Psoas muscle (tissue), 8 donors: ENCODE measurements around the gene HHIPL1. TPM values are rescaled to one million over a fixed set of nuclear protein-coding genes. Genes with fewer than 3 reads are reported as not detected.

Source experiments
- ATAC-seq, 4 donors: fragments of 200-7000 bp; cut with Tn5 transposase; one replicate each; pipeline ENCODE4 v1.9.1; 2020; ENCODE audit warnings: moderate library complexity in 3 of 4, mild to moderate bottlenecking in 2 of 4
- DNase-seq, 2 donors: peaks; one replicate each; pipeline ENCODE4 v3.0.0-alpha.2; 2020
- H3K27ac ChIP-seq: fragments of 200-600 bp; one replicate; pipeline ENCODE4 v1.8.0; 2022
- H3K27me3 ChIP-seq, 3 donors: fragments of 200-600 bp in 1 of 3; one replicate each; pipeline versions ENCODE4 v1.6.1 to v1.8.0; 2013 to 2022; ENCODE audit warnings: low read length in 2 of 3, mild to moderate bottlenecking in 2 of 3, moderate library complexity in 1 of 3; ENCODE audit not compliant: insufficient read depth in 3 of 3
- H3K36me3 ChIP-seq, 2 donors: fragments of 200-600 bp in 1 of 2; one replicate each; pipeline versions ENCODE4 v1.6.1 to v1.8.0; 2013 to 2022; ENCODE audit warnings: low read depth in 1 of 2, mild to moderate bottlenecking in 1 of 2, moderate library complexity in 1 of 2; ENCODE audit not compliant: insufficient read depth in 1 of 2
- H3K4me1 ChIP-seq: fragments of 200-600 bp; one replicate; pipeline ENCODE4 v1.8.0; 2022
- H3K4me3 ChIP-seq: fragments of 200-600 bp; one replicate; pipeline ENCODE4 v1.8.0; 2022; ENCODE audit warnings: mild to moderate bottlenecking
- H3K9me3 ChIP-seq: fragments of 200-600 bp; one replicate; pipeline ENCODE4 v1.8.0; 2022
- CTCF ChIP-seq: fragments of 200-600 bp; IDR thresholded peaks from one replicate; pipeline ENCODE4 v1.8.0; 2022; ENCODE audit warnings: antibody characterized with exemption
- WGBS, 3 donors: extraction: QIAGEN DNeasy Blood & Tissue Kit; methylation state at CpG; one replicate each; pipeline versions ENCODE4 v1.1.6 to v1.1.7; 2013; 5-methylcytosine and 5-hydroxymethylcytosine counted together
- intact Hi-C, 2 donors: fragments of 100-400 bp; cut with DNase I; formaldehyde crosslinking; loops; one replicate each; pipeline versions ENCODE4 v1.11.0 to v1.14.2; 2022
- polyA plus RNA-seq, 3 donors: library from polyadenylated mRNA; stranded (reverse); fragments of 200-250 nt; gene quantifications; one replicate each; pipeline ENCODE4 v1.2.3, GENCODE V29; 2013
- total RNA-seq, 4 donors: library from RNA; stranded (reverse); fragmentation: NEBNext Ultra II Directional in 2 of 4; extraction: Animal tissue kit (Norgen Biotek cat#: 25700) in 2 of 4; gene quantifications; one replicate each; pipeline versions ENCODE4 v1.2.1 to v1.2.4, GENCODE V29; 2021 to 2023
- donor health status: healthy with polysubstance abuse.
- donor health status: DM: no; HTN: no; CAD: no; lungs with moderate emphysema.
- donor health status: Bipolar disorder and iron deficiency.
- donor health status: healthy.
- donor health status: DM: yes; HTN: yes; CAD: no.
- donor health status: DM: no; HTN: no; CAD: no.
- donor health status: DM: no; HTN: no; CAD: no.
- donor health status: DM: yes; HTN: yes; CAD: no.

HHIPL1 gene
- total and polyA plus RNA-seq, 7 donors: 0.12 to 0.86 (median 0.32) TPM

- intact Hi-C loops: no loop called here
- 83 to 85% (median 85%) methylated on average over 20 of the region's 20 CpGs for WGBS, 3 donors
- ATAC-seq: no peak
- Histone ChIP-seq H3K4me1 (peaks cover 43% of the 10 kb centered on the region), H3K36me3 (no peaks in the 10 kb centered on the region), H3K27me3 (no peaks in the 10 kb centered on the region), H3K9me3 (no peaks in the 10 kb centered on the region), H3K27ac (no peak overlapping the region), H3K4me3 (no peak overlapping the region)
- DNase-seq: no peak
- TF ChIP-seq CTCF: no peak
Measured at GRCh38 chr14:99597911-99598600, 46.9 kb upstream of the HHIPL1 start.

- DNase-seq (no peak), ATAC-seq (no peak)
- Histone ChIP-seq H3K4me3 (no peak overlapping the region), H3K4me1 (peaks cover 39% of the 10 kb centered on the region), H3K36me3 (no peaks in the 10 kb centered on the region), H3K27ac (no peak overlapping the region), H3K9me3 (no peaks in the 10 kb centered on the region), H3K27me3 (no peaks in the 10 kb centered on the region)
- TF ChIP-seq CTCF: no peak
- 68 to 84% (median 73%) methylated on average over 3 of the region's 3 CpGs for WGBS, 3 donors
- intact Hi-C loops: no loop called here
Measured at GRCh38 chr14:99598774-99599173, 46.2 kb upstream of the HHIPL1 start.

GRCh38 chr14:99599393-99599792, 45.5 kb upstream of the HHIPL1 start:
- no peak overlapping the region for H3K27ac ChIP-seq
- H3K4me3 ChIP-seq: no peak overlapping the region
- 78 to 87% (median 80%) methylated on average over 6 of the region's 6 CpGs for WGBS, 3 donors
- no peaks in the 10 kb centered on the region for H3K9me3 ChIP-seq
- H3K27me3 ChIP-seq: no peaks in the 10 kb centered on the region
- intact Hi-C loops: no loop called here
- H3K4me1 ChIP-seq: peaks cover 34% of the 10 kb centered on the region
- DNase-seq (no peak), ATAC-seq (no peak)
- no peaks in the 10 kb centered on the region for H3K36me3 ChIP-seq
- no peak for TF ChIP-seq CTCF

- H3K36me3 ChIP-seq: no peaks in the 10 kb centered on the region
- intact Hi-C loops: loop anchor here in 1 of 2 donors (2.0 kb wide), 1 partner anchor 36 kb away; no protein-coding TSS in a partner anchor
- TF ChIP-seq CTCF: no peak
- H3K4me1 ChIP-seq: peaks cover 27% of the 10 kb centered on the region
- no peak for ATAC-seq
- H3K4me3 ChIP-seq: no peak overlapping the region
- DNase-seq: no peak
- WGBS, 3 donors: 89 to 92% (median 91%) methylated on average over 3 of the region's 3 CpGs
- no peaks in the 10 kb centered on the region for H3K27me3 ChIP-seq
- H3K27ac ChIP-seq: no peak overlapping the region
- H3K9me3 ChIP-seq: no peaks in the 10 kb centered on the region
Measured at GRCh38 chr14:99600232-99600888, 44.6 kb upstream of the HHIPL1 start.
